Measurements from ENCODE around the gene ZFPM1.
A peak's percentile ranks its signal among the peaks of the same experiment; 100 is the strongest.

Gene ZFPM1

GRCh38 chr16:88452482-88453216 lies 431 bp upstream of the ZFPM1 start:
- H3K27ac ChIP-seq: peak overlapping the region; percentile 96
- no peak for TF ChIP-seq ZFX (IDR thresholded peaks at IDR 0.05; ENCODE audit: borderline replicate concordance)
- TF ChIP-seq, protein P1, sequence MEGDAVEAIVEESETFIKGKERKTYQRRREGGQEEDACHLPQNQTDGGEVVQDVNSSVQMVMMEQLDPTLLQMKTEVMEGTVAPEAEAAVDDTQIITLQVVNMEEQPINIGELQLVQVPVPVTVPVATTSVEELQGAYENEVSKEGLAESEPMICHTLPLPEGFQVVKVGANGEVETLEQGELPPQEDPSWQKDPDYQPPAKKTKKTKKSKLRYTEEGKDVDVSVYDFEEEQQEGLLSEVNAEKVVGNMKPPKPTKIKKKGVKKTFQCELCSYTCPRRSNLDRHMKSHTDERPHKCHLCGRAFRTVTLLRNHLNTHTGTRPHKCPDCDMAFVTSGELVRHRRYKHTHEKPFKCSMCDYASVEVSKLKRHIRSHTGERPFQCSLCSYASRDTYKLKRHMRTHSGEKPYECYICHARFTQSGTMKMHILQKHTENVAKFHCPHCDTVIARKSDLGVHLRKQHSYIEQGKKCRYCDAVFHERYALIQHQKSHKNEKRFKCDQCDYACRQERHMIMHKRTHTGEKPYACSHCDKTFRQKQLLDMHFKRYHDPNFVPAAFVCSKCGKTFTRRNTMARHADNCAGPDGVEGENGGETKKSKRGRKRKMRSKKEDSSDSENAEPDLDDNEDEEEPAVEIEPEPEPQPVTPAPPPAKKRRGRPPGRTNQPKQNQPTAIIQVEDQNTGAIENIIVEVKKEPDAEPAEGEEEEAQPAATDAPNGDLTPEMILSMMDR (IDR thresholded peaks at IDR 0.05): no peak

- H3K27ac ChIP-seq: peak overlapping the region; percentile 96
Measured at GRCh38 chr16:88453611-88454522, 787 bp downstream of the ZFPM1 start.

GRCh38 chr16:88454523-88454947 lies 1.5 kb downstream of the ZFPM1 start:
- TF ChIP-seq, protein P1 (IDR thresholded peaks at IDR 0.05): no peak
- no peak for TF ChIP-seq ZFX (IDR thresholded peaks at IDR 0.05; ENCODE audit: borderline replicate concordance)
- H3K27ac ChIP-seq: peak overlapping the region; percentile 96

More at GRCh38 chr16:88453611-88454522, 787 bp downstream of the ZFPM1 start:
- TF ChIP-seq, protein P1 (IDR thresholded peaks at IDR 0.05): no peak
- TF ChIP-seq ZFX (IDR thresholded peaks at IDR 0.05; ENCODE audit: borderline replicate concordance): no peak

DNA sequence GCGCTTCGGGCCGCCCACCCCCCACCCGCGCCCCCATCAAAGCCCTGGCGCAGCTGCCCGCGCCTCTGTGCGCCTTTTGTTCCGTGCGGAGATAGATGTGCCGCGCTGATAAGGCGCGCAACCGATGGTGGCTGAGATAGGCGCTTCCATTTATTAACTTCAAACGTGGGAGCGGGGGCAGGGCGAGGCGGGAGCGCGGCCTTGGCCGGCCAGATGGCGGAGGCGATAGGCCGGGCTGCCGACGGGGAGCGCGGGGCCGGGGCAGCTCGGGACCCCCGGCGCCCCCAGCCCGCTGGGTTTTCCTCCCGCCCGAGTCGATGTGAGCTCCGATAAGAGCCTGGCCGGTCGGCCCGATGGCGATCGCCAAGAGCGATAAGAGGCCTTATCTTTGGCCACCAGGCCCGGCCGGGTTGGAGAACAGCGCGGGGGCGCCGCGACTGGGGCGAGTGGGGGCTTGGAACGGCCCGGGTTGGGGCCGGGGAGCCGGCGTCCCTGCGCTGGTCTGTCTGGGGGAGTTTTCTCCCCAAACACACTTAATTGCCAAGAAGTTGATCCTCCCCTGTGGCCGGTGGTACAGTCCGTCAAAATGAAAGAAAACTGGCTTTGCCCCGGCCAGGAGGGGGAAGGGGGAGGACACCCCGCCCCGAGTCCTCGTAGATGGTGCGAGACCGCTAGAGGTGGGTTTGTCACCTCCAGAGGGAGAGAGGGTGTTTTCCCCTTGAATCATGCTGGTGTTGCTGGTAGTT lies 2.7 kb downstream of the ZFPM1 start:
- TF ChIP-seq ZFX (IDR thresholded peaks at IDR 0.05; ENCODE audit: borderline replicate concordance): no peak
- TF ChIP-seq, protein P1 (IDR thresholded peaks at IDR 0.05): peak; percentile 16; the same call in 1 of the 2 replicates
- H3K27ac ChIP-seq: peak overlapping the region; percentile 96

- TF ChIP-seq ZFX (IDR thresholded peaks at IDR 0.05; ENCODE audit: borderline replicate concordance): no peak
- TF ChIP-seq, protein P1 (IDR thresholded peaks at IDR 0.05): no peak
- H3K27ac ChIP-seq: peak overlapping the region; percentile 96; the same call in 1 of the 2 replicates
Measured at GRCh38 chr16:88456356-88457292, 3.5 kb downstream of the ZFPM1 start.

Measured in 22Rv1 (cell line).